ENCODE results near the gene VEGFB.

- TF ChIP-seq JUN (IDR thresholded peaks at IDR 0.05) (no peak), CTCF (IDR thresholded peaks at IDR 0.05) (no peak), USF2 (IDR thresholded peaks at IDR 0.05) (no peak), ZFP36 (IDR thresholded peaks at IDR 0.05; ENCODE audit: borderline replicate concordance, partially characterized antibody) (no peak), REST (IDR thresholded peaks at IDR 0.05) (no peak), MYC (IDR thresholded peaks at IDR 0.05; ENCODE audit: borderline replicate concordance, low read length) (no peak), BHLHE40 (IDR thresholded peaks at IDR 0.05; ENCODE audit: low read depth, low read length) (no peak), EP300 (IDR thresholded peaks at IDR 0.05) (no peak), POLR2A (IDR thresholded peaks at IDR 0.05; ENCODE audit: low read length) (no peak), RFX5 (IDR thresholded peaks at IDR 0.05) (no peak), RAD21 (conservative IDR thresholded peaks at IDR 0.05 in 1 of 2, IDR thresholded peaks at IDR 0.05 in 1 of 2) (no peak)
These were observed 54.0 kb downstream of the VEGFB start for GRCh38 chr11:64288353-64288750.

Measured in A549 (cell line).